OCI-LY1 (cell line): Measurements from ENCODE around the gene CDH23.

Experiments
- H2AFZ ChIP-seq: fragments of 200-600 bp; sonication (generic), shearing (Covaris generic); 2 replicates; pipeline ENCODE4 v1.6.0; 2014; ENCODE audit warnings: antibody characterized with exemption, mild to moderate bottlenecking, low read length
- H3F3A ChIP-seq: fragments of 200-600 bp; sonication (generic), shearing (Covaris generic); 2 replicates; pipeline ENCODE4 v1.6.0; 2014; ENCODE audit warnings: mild to moderate bottlenecking, antibody characterized with exemption, low read length, moderate library complexity; ENCODE audit not compliant: insufficient read depth
- H3K27ac ChIP-seq: fragments of 200-600 bp; sonication (generic); 2 replicates; pipeline ENCODE4 v1.5.1; 2014; ENCODE audit warnings: low read length, mixed run types, mild to moderate bottlenecking, low read depth; ENCODE audit not compliant: poor library complexity, severe bottlenecking
- H3K27me3 ChIP-seq: fragments of 200-600 bp; sonication (generic); 2 replicates; pipeline ENCODE4 v1.6.0; 2014; ENCODE audit warnings: antibody characterized with exemption, mild to moderate bottlenecking, low read length, moderate library complexity; ENCODE audit not compliant: insufficient read depth
- H3K36me3 ChIP-seq: fragments of 200-600 bp; sonication (generic); 2 replicates; pipeline ENCODE4 v1.6.1; 2014; ENCODE audit warnings: mild to moderate bottlenecking, antibody characterized with exemption, low read length, moderate library complexity, mixed read lengths; ENCODE audit not compliant: insufficient read depth
- H3K4me1 ChIP-seq: fragments of 200-600 bp; sonication (generic); 2 replicates; pipeline ENCODE4 v1.5.1; 2014; ENCODE audit warnings: mild to moderate bottlenecking, low read length, moderate library complexity; ENCODE audit not compliant: insufficient read depth, severe bottlenecking
- H3K4me2 ChIP-seq: fragments of 200-600 bp; sonication (generic), shearing (Covaris generic); 2 replicates; pipeline ENCODE4 v1.6.1; 2014; ENCODE audit warnings: low read length
- H3K4me3 ChIP-seq: fragments of 200-600 bp; sonication (generic); 2 replicates; pipeline ENCODE4 v1.5.1; 2014; ENCODE audit warnings: low read length, low read depth, mild to moderate bottlenecking, mixed read lengths; ENCODE audit not compliant: poor library complexity, severe bottlenecking
- H3K79me2 ChIP-seq: fragments of 200-600 bp; shearing (Covaris generic); 2 replicates; pipeline ENCODE4 v1.6.1; 2016; ENCODE audit warnings: mixed run types, low read length, mixed read lengths; ENCODE audit not compliant: insufficient read depth
- H3K9ac ChIP-seq: fragments of 200-600 bp; sonication (generic), shearing (Covaris generic); 2 replicates; pipeline ENCODE4 v1.6.1; 2014; ENCODE audit warnings: mild to moderate bottlenecking, low read length, mixed read lengths
- H3K9me2 ChIP-seq: fragments of 200-600 bp; sonication (generic), shearing (Covaris generic); 2 replicates; pipeline ENCODE4 v1.6.1; 2014; ENCODE audit warnings: low read depth, mild to moderate bottlenecking, low read length, mixed read lengths
- H3K9me3 ChIP-seq: fragments of 200-600 bp; shearing (Covaris generic); 2 replicates; pipeline ENCODE4 v1.6.1; 2014; ENCODE audit warnings: low read length, mixed read lengths
- H4K20me1 ChIP-seq: fragments of 200-600 bp; sonication (generic), shearing (Covaris generic); 2 replicates; pipeline ENCODE4 v1.6.0; 2016; ENCODE audit warnings: mild to moderate bottlenecking, low read length; ENCODE audit not compliant: insufficient read depth
- EZH2 ChIP-seq: fragments of 200-600 bp; sonication (generic), shearing (Covaris generic); IDR thresholded peaks from 2 replicates; pipeline ENCODE4 v1.8.0; 2017; ENCODE audit warnings: borderline replicate concordance, mixed run types, mild to moderate bottlenecking, antibody characterized with exemption, low read length, moderate library complexity, mixed read lengths
- TF ChIP-seq, protein P1 (sequence below): fragments of 200-600 bp; sonication (generic), shearing (Covaris generic); IDR thresholded peaks from 2 replicates; pipeline ENCODE4 v1.5.1; 2017; ENCODE audit warnings: mild to moderate bottlenecking, antibody characterized with exemption, low read length, moderate library complexity, mixed read lengths

Gene CDH23

DNA sequence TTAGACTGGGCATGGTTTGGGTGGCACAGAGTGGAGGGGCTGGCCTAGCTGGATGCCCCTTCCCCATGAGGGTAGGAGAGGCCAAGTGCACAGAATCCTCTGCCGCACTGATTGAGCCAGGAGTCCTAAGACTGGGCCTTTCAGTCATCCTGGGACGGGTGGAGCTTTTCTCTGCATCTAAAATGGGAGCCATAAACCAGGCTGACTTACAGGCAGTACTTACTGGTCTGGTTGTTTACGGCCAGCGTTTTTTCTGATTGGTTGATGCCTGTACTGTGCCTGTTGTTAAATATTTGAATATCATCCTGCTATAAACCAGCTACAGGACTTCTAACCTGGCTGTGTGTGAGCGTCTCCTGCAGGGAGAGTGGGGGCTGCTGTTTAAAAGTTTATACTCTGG is 107.8 kb downstream of the CDH23 start:
- Histone ChIP-seq H3K9me2 (no peaks in the 10 kb centered on the region), H3K27ac (no peak overlapping the region), H3K27me3 (peaks cover 8% of the 10 kb centered on the region), H3K4me1 (no peaks in the 10 kb centered on the region), H2AFZ (no peak overlapping the region), H3F3A (no peaks in the 10 kb centered on the region), H3K4me3 (no peak overlapping the region), H3K4me2 (no peak overlapping the region), H3K36me3 (no peaks in the 10 kb centered on the region), H4K20me1 (no peaks in the 10 kb centered on the region), H3K9me3 (no peaks in the 10 kb centered on the region), H3K9ac (no peak overlapping the region), H3K79me2 (no peaks in the 10 kb centered on the region)
- TF ChIP-seq, protein P1, sequence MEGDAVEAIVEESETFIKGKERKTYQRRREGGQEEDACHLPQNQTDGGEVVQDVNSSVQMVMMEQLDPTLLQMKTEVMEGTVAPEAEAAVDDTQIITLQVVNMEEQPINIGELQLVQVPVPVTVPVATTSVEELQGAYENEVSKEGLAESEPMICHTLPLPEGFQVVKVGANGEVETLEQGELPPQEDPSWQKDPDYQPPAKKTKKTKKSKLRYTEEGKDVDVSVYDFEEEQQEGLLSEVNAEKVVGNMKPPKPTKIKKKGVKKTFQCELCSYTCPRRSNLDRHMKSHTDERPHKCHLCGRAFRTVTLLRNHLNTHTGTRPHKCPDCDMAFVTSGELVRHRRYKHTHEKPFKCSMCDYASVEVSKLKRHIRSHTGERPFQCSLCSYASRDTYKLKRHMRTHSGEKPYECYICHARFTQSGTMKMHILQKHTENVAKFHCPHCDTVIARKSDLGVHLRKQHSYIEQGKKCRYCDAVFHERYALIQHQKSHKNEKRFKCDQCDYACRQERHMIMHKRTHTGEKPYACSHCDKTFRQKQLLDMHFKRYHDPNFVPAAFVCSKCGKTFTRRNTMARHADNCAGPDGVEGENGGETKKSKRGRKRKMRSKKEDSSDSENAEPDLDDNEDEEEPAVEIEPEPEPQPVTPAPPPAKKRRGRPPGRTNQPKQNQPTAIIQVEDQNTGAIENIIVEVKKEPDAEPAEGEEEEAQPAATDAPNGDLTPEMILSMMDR, result no peak
- no peak for TF ChIP-seq EZH2

DNA sequence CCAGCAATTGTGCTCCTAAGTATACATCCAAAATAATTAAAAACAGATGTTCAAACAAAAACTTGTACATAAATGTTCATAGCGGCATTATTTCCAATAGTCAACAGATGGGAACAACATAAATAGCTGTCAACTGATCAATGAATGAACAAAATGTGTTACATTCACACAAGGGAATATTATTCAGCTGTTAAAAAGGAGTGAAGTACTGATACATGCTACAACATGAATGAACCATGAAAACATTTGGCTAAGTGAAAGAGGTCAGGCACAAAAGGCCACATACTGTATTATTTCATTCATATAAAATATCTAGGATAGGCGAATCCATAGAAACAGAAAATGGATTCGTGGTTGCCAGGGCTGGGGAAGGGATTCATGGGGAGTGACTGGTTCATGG is 109.1 kb downstream of the CDH23 start:
- Histone ChIP-seq H3K9ac (no peak overlapping the region), H3K27me3 (peaks cover 9% of the 10 kb centered on the region), H3K4me3 (no peak overlapping the region), H3K9me2 (no peaks in the 10 kb centered on the region), H3K4me1 (no peaks in the 10 kb centered on the region), H3F3A (no peaks in the 10 kb centered on the region), H3K36me3 (no peaks in the 10 kb centered on the region), H3K27ac (no peak overlapping the region), H3K79me2 (no peaks in the 10 kb centered on the region), H2AFZ (no peak overlapping the region), H3K9me3 (no peaks in the 10 kb centered on the region), H3K4me2 (no peak overlapping the region), H4K20me1 (no peaks in the 10 kb centered on the region)
- TF ChIP-seq, protein P1, result no peak
- TF ChIP-seq EZH2, result no peak

DNA sequence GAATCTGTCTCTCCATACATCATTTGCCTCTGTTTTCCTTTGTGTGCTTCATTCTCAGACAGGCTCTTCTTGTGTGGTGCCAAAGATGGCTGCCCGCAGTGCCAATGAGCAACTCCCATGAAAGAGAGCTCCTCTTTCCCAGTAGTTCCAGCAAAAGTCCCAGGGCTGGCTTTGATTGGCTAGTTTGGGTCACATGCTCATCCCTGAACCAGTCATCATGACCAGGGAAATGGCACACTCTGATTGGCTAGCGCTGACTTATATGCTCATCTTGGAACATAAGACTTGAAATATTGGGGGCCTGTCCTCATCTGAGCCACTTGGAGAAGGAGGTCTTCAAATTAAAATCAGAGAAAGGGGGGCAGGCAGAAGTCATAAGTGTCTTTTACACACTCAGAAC is 112.7 kb downstream of the CDH23 start:
- Histone ChIP-seq H3K9me2 (no peaks in the 10 kb centered on the region), H3K4me1 (no peaks in the 10 kb centered on the region), H4K20me1 (no peaks in the 10 kb centered on the region), H3K9me3 (no peaks in the 10 kb centered on the region), H3K27me3 (peaks cover 9% of the 10 kb centered on the region), H3K27ac (no peak overlapping the region), H2AFZ (no peak overlapping the region), H3F3A (no peaks in the 10 kb centered on the region), H3K9ac (no peak overlapping the region), H3K36me3 (no peaks in the 10 kb centered on the region), H3K4me2 (no peak overlapping the region), H3K4me3 (no peak overlapping the region), H3K79me2 (no peaks in the 10 kb centered on the region)
- TF ChIP-seq, protein P1, result no peak
- TF ChIP-seq EZH2, result no peak
